AG09309 (cell line): ENCODE results near the gene YRDC.

Source experiments
- DNase-seq: peaks from one replicate; pipeline ENCODE4 v3.0.0-alpha.2; 2010; ENCODE audit warnings: low read depth
- H3K4me3 ChIP-seq: 2 replicates; pipeline ENCODE4 v1.5.1; 2011; ENCODE audit warnings: mild to moderate bottlenecking, low read depth, low read length, moderate library complexity; ENCODE audit not compliant: control insufficient read depth
- CTCF ChIP-seq: IDR thresholded peaks from 2 replicates; pipeline ENCODE4 v1.5.1; 2011; ENCODE audit warnings: mild to moderate bottlenecking, low read depth, low read length, inconsistent platforms; ENCODE audit not compliant: insufficient read depth, control insufficient read depth; ENCODE audit errors: missing control alignments

YRDC gene

GRCh38 chr1:37795340-37796125 lies 12.5 kb downstream of the YRDC start:
- H3K4me3 ChIP-seq: no peak overlapping the region
- DNase-seq: no peak

GRCh38 chr1:37794372-37795339 lies 13.4 kb downstream of the YRDC start:
- peak; percentile 13 for TF ChIP-seq CTCF
- DNase-seq: no peak
- H3K4me3 ChIP-seq: peak overlapping the region; percentile 34

More at GRCh38 chr1:37795340-37796125, 12.5 kb downstream of the YRDC start:
- TF ChIP-seq CTCF: no peak

GRCh38 chr1:37793773-37794371 lies 14.1 kb downstream of the YRDC start, which contains the start of gene MANEAL:
Gene MANEAL (plus strand): TSS chr1:37793847. CDS start chr1:37794183, 336 bp downstream.
- H3K4me3 ChIP-seq: peak within 1 kb of the TSS; percentile 48
- TF ChIP-seq CTCF: no peak
- DNase-seq: no peak

GRCh38 chr1:37792943-37793686 lies 14.9 kb downstream of the YRDC start:
- no peak for TF ChIP-seq CTCF
- peak overlapping the region; percentile 48; the same call in 1 of the 2 replicates for H3K4me3 ChIP-seq
- no peak for DNase-seq

- no peak for TF ChIP-seq CTCF
These were observed 25.5 kb downstream of the YRDC start for GRCh38 chr1:37782491-37782890.

GRCh38 chr1:37778654-37779053 lies 29.4 kb downstream of the YRDC start:
- H3K4me3 ChIP-seq: no peak overlapping the region
- DNase-seq: no peak
- no peak for TF ChIP-seq CTCF

More at GRCh38 chr1:37782491-37782890, 25.5 kb downstream of the YRDC start:
- no peak overlapping the region for H3K4me3 ChIP-seq
- no peak for DNase-seq
